NCI-H2107 treated with DMSO at 0.1 percent for 48 hours (cell line): ENCODE data around the gene SGO1.

Experiments
- DNase-seq: peaks from one replicate; lab custom pipeline; 2025; ENCODE audit not compliant: unreplicated experiment; lab: John Stamatoyannopoulos, UW

SGO1 gene

DNA sequence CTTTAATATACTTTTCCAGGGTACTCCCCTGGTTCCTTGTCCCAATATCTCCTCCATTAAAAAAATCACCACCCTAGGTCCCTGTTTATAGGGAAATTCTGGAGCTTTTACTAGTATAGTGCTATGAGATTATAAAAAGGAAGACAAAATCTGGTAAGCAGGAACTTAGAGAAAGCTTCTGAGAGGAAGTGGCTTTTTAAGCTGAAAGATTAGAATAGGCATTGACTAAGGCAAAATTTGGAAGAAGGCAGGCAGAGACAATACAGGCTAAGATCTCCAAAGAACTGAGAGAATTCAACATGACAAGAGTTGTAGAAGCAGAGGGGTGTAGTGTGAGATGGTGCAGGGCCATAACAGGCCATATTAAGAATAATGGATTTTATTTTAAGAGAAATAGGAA lies 25.8 kb downstream of the SGO1 start:
- DNase-seq: no peak

DNA sequence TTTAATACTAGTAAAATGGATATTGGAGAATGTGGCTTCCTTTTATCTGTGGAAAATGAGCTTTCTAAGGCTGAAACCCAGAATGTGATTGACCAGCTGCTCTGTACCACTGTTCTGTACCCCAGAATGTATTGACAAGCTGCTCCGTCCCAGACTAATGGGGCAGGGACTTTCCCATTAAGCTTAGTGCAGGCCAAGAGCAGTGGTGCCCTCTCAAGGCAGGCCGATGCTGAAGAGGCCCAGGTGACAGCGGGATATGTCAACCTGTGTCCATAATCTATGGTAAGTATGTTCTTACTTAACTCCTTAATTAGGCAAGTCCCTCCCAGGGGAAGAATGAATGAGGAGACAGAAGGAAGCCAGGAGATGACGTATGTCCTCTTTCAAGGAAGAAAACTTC lies 31.1 kb downstream of the SGO1 start:
- DNase-seq: no peak

DNA sequence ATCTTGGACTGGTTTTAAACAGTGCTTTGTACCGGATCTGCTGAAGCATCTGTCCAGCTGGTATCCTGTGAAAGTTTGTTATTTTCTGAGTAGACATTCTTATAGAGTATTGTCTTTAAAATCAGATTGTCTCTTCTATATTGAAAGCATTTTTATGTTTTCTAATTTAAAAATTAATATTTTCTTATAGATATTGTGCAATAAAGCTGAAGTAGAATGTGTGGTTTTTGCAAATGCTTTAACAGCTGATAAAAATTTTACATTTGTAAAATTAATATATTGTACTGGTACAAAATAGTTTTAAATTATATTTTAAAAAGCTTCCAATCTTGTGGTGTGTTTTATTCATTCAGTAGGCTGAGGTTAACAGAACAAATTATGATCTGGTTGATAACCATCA lies 31.9 kb downstream of the SGO1 start:
- no peak for DNase-seq

DNA sequence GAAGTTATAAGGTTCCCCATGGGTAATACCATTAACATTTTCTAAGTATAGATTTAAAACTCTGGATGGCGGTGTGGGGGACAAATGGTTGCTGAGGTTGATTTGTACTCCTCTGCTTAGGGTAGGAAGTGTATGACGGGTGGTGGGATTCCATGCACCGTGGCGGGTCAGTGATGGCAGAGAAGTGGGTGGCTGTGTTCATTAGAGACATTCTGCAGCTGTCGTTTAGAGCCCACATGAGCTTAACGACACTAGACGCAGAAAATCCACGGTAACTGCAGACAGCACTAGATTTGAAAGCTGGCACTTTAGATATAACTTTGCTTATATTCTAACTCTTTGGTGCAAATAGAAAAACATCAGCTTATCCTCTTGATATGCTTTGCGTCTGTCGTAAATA lies 37.5 kb downstream of the SGO1 start:
- no peak for DNase-seq

DNA sequence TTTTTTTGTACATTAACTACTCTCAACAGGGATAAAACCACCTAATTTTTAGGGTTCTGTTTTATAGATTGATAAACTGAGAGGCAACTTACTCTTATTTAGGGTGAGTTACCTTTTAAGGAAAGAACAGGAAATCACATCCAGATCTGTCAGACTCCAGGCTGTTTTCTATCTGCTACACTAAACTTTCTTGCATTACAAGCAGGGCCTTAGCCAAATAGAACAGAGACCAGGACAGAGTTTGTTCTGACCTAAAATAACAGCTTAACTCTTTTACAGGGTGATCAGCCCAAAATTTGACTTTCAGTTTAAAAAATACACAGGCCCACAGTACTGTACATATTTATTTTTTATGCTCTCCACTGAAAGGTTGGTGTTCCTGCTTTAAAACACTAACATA lies 38.6 kb downstream of the SGO1 start:
- no peak for DNase-seq

DNA sequence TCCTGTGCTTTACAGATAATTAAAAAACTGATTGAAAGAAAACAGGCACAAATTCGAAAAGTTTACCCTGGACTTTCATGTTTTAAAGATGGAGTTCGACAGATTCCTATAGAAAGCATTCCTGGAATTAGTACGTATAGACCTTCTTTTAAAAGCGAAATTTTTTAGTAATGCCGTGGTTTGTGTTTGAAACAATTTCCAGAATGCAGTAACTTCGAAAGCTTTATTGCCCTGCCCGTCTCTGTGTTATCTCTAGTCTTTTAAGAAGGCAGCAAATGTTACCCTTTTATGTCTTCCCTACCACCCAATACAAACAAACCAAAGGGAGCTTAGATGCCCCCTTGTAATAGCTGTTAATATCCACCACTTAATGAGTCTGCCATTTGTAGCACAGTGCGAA lies 39.7 kb downstream of the SGO1 start:
- DNase-seq: no peak

DNA sequence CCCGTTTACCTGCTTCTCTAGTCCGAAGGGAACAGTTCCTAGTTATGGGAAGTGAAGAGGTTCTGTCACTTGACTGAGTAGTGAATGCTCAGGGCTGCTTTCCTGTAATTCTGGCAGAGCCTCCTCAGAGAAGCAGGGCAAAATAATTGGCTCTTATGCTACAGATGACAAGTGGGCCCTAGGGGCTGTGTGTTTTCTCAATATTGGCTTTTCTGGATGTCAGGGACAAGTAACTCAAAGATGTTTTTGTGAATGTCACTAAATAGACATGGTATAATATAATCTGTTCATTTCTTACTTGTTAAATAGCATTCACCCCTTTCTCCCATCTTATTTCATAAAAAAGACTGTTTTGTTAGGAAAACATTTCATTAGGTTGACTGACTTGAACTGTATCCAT lies 40.1 kb downstream of the SGO1 start:
- no peak for DNase-seq

DNA sequence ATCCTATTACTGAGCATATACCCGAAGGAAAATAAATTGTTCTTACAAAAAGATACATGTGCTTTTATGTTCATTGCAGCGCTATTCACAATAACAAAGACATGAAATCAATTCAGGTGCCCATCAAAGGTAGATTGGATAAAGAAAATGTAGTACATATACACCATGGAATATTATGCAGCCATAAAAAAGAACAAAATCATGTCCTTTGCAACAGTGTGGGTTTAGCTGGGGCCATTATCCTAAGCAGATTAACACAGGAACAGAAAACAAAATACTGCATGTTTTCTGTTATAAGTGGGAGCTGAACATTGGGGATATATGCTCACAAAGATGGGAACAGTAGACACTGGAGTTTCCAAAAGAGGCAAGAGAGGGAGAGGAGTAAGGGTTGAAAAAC lies 42.5 kb downstream of the SGO1 start:
- no peak for DNase-seq

DNA sequence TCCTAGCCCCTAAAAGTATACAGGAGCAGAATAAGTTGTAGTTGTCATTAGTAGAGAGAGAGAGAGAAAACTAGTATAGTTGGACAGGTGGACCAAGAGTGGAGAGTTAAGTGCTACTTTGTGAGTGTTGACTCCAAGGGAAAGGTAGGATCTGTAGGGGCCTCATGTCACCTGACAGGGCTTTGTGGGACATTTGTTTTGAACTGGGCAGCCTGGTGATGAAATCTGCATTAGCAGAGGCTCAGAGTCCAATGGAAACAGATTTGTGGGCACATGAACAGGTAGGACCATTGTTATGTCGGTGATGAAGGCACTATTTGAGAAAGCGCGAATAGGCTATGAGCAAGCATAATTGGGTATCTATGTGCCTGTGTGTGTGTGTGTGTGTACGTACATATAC lies 43.5 kb downstream of the SGO1 start:
- no peak for DNase-seq

DNA sequence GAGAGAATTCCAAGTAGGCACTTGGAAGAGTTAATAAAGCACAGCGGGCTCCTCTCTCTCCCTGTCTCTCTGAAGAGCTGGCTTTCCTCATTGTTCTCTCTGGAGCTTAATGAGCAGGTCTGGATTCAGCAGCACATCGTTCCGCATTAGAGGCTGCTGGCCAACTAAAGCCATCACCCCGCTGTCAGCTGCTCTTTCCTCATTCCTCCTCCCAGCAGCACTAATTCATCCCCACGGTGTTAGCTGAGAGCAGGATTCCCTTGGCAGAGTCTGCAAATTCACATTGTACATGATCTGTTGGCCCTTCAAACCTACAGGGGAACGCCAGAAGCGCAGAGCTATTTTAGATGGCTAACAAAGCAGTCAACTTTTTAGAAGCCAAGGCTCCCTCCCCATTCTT lies 44.2 kb downstream of the SGO1 start:
- peak; percentile 55 for DNase-seq

DNA sequence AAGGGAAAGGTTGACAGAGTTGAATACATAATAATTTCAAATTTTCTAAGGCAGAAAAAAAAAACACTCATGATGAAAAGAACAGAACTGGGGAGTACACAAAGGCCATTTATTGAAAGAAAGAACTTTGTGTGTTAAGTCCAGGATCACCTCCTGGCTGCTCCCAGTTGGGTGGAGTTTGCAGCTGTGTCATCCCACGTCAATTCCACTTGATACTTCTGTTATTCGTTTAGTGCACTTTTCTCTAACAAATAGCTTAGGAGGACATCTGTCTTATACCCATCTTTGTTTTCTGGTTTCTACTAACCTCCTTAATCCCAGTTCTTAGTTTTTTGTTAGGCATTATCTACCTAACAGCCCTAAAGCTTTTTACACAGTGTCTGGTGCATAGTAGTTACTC lies 44.7 kb downstream of the SGO1 start:
- no peak for DNase-seq

DNA sequence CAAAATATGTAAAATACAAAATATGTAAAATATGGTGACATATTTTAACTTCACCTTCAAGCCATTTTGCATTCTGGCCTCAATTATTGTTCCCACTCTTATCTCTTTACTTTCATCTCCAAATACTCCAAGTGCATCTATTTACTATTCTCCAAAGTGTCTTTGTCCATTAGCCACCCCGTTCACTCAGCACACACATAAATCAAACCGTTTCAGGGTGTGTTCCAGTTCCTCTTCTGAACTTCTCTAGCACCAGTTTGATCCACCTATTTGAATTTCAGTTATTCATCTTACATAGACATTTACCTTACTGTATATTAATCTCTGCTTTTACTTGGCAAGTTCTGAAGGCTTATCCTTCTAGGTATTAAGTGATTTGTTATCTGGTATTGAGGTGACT lies 45.1 kb downstream of the SGO1 start:
- no peak for DNase-seq

DNA sequence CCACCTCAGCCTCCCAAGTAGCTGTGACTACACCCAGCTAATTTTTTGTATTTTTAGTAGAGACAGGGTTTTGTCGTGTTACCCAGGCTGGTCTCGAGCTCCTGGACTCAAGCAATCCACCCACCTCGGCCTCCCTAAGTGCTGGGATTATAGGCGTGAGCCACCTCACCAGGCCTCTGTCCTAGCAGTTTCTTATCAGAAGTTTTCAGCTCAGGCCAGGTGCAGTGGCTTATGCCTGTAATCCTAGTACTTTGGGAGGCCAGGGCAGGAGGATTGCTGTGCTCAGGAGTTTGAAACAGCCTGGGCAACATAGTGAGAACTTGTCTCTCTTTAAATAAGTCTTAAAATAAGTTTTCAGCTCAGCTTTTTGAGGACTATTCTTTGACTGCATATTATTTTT lies 48.4 kb downstream of the SGO1 start:
- no peak for DNase-seq

DNA sequence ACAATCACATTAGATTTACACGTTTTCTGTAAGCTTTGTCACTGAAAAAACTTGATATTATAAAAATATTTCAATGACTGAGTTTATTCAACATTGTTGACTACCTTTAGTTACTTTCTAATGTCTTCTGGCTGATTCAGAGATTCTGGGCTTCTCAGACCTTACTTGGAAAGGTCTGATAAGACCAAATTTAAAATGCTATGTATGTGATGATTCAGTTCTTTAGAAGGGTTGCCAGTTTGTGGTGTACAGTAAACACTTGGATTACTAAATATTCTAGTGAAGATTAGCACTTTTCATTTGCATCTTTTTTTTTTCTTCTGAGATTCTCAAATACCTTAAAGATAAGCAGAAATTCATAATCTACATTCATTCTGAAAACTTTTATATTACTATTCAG lies 49.8 kb downstream of the SGO1 start:
- DNase-seq: no peak

DNA sequence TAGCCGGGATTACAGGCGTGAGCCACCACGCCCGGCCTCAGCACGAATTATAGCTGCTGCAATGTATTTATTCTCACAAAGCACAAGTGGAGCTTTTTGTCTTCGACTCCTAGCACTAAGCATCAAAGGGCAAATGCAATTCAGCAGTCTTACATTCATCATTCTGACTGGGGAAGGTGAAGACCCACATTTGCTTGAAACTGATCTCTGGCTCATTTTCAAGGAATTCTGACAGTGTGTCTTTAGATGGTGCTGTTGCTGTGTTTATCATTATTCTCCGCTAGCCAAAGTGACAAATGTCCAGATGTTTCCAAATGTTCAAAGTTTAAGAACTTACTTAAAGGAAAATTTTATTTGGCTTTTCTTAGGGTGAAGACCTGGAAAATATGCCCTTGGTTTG lies 55.9 kb downstream of the SGO1 start:
- no peak for DNase-seq

DNA sequence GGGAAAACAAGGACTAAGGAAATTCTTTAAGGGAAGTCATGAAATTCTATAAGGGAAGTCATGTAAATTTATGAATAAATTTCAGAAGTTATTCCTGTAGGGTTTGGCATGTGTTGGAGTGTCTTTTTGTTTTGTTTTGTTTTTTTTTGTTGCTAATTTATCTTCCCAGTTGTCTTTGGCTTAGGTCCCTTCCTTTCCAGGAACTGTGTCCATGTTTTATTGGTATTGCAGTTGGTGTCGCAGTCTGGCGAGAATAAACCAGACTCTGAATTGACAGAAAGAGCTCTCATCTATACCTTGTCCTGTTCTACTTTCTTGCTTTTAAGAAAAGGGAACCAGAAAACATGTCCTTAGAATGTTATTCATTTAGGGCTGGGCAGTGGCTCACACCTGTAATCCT lies 57.6 kb downstream of the SGO1 start:
- DNase-seq: no peak

DNA sequence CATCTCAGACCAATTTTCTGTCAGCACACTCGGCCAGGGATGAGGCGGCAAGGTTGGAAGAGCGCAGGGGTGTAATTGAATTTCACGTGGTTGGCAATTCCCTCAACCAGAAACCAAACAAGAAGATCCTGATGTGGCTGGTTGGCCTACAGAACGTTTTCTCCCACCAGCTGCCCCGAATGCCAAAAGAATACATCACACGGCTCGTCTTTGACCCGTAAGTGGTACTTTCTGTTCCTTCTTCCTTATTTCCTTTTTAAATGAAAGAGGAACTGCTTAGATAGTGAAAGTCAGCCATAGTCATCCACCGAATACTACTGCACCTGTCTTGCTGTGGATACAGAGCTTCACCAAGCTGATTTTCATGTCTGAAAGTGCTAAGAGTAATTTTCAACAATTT lies 60.1 kb downstream of the SGO1 start:
- no peak for DNase-seq

DNA sequence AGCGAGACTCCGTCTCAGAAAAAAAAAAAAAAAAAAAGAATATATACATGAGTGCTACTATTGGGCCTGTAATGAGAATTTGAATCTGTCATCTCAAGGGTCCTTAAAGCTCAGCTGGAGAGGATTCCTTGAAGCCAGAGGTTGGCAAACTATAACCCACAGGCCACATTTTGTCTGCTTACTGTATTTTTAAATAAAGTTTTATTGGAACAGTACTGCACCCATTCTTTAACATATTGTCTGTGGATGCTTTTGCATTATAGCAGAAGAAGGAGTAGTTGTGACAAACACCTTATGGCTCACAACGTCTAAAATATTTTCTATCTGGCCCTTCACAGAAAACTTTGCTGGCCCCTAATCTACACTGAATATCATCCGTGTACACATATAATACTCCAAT lies 60.7 kb downstream of the SGO1 start:
- DNase-seq: no peak

DNA sequence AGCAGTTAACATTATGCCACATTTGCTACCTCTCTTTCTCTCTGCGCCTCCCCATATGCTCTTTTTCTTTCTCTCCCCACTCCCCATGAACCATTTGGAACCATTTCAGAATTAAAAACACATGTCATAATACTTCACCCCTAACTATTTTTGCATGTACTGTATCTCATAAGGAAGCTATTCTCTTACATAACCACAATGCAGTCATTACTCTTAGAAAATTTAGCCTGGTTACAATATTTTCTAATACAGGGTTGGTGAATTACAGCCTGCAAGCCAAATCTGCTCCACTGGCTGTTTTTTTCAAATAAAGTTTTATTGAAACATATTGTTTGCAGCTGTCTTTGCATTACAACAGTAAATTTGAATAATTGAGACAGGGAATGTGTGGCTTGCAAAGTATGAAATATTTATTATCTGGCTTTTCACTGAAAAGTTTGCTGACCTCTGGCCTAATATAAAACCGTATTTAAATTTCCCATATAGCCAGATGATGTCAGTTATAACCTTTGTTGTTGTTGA lies 62.8 kb downstream of the SGO1 start:
- no peak for DNase-seq

DNA sequence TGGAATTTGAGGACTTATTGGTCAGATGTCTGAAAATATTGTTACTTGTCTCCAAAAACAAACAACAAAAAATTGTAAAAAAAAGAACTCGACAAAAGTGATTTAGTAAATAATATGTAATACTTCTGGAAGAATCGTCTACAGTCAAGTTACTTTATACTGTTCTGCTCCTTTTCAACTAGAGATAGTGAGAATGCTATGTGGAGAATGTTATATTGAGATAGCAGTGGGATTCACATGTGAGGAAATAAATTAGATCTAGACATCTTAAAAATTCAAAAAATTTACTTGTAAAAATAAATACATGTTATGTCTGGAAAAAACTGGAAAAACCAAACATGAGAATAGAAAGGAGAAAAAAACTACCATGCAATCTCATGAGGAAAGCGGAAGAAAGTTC lies 64.9 kb downstream of the SGO1 start:
- no peak for DNase-seq
